Measurements from ENCODE around the gene PRKN. TPM values are rescaled to one million over a fixed set of nuclear protein-coding genes. Genes with fewer than 3 reads are reported as not detected.

The PRKN gene
- total RNA-seq, 4 donors from 2014 or later, result 5.2 to 121 (median 6.9) TPM

DNA sequence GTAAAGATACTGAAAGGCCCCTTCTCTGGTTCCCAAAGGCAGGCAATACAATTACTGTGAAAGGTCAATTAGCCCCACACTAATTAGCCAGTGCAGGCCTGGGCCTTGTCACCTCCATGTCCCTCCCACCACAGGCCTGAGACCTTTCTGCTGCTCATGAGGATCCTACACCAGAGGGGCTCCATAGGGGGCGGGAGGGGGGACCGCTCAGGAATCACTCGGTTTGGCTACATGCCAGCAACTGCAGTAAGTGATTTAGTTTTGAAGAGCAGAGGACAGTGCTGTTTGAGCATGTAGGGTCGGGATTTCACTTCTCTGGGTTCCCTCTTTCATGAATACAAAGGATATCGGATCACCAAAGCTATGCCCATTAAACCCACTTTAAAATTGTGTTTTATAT is 455.6 kb downstream of the PRKN start:
- Histone ChIP-seq H3K4me3 (replicated peaks in 1 of 3) (no peak overlapping the region), H3K4me1 (no peaks in the 10 kb centered on the region), H3K36me3 (no peaks in the 10 kb centered on the region), H3K27me3 (no peaks in the 10 kb centered on the region), H3K9me3 (no peaks in the 10 kb centered on the region), H3K27ac (no peak overlapping the region)
- intact Hi-C loops (cut with DNase I), result no loop called here
- TF ChIP-seq POLR2A (IDR thresholded peaks at IDR 0.05), result no peak
- TF ChIP-seq, protein P1, sequence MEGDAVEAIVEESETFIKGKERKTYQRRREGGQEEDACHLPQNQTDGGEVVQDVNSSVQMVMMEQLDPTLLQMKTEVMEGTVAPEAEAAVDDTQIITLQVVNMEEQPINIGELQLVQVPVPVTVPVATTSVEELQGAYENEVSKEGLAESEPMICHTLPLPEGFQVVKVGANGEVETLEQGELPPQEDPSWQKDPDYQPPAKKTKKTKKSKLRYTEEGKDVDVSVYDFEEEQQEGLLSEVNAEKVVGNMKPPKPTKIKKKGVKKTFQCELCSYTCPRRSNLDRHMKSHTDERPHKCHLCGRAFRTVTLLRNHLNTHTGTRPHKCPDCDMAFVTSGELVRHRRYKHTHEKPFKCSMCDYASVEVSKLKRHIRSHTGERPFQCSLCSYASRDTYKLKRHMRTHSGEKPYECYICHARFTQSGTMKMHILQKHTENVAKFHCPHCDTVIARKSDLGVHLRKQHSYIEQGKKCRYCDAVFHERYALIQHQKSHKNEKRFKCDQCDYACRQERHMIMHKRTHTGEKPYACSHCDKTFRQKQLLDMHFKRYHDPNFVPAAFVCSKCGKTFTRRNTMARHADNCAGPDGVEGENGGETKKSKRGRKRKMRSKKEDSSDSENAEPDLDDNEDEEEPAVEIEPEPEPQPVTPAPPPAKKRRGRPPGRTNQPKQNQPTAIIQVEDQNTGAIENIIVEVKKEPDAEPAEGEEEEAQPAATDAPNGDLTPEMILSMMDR (IDR thresholded peaks at IDR 0.05), result no peak
- no peak for DNase-seq
- 67 to 71% methylated on average over 5 of the region's 5 CpGs for WGBS, 2 donors

DNA sequence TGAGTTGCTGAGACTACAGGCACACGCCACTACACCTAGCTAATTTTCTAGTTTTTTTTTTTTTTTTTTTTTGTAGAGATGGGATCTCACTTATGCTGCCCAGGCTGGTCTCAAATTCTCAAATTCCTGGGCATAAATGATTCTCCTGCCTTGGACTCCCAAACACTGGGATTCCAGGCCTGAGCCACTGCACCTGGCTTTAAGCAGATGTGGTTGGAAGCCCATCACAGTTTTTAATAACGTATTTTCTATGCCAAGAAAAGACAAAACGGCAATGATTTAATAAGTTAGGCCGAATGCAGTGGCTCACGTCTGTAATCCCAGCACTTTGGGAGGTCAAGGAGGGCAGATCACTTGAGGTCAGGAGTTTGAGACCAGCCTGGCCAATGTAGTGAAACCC is 456.6 kb downstream of the PRKN start:
- Histone ChIP-seq H3K36me3 (no peaks in the 10 kb centered on the region), H3K4me1 (no peaks in the 10 kb centered on the region), H3K4me3 (replicated peaks in 1 of 3) (no peak overlapping the region), H3K9me3 (no peaks in the 10 kb centered on the region), H3K27me3 (no peaks in the 10 kb centered on the region), H3K27ac (no peak overlapping the region)
- TF ChIP-seq POLR2A (IDR thresholded peaks at IDR 0.05), result no peak
- TF ChIP-seq, protein P1 (IDR thresholded peaks at IDR 0.05), result no peak
- no peak for DNase-seq
- 93 to 95% methylated on average over 5 of the region's 5 CpGs for WGBS, 2 donors
- intact Hi-C loops (cut with DNase I), result no loop called here

DNA sequence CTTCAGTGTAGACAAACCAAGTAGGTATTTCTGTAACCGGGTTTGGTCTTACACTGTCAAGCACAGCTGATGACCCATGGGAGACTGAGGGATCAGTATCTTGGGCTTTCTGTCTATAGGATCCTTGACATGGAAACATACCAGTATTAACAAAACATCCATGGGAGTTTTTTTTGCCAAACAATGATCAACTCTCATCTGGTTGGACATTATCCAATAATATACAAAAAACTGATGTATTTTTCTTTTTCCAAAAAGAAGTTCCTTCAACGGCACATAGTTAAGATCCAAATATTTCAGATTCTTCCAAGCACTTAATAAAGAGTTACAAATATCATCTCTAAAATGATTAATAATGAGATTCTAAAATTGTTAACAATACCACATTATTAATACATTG is 459.9 kb downstream of the PRKN start:
- Histone ChIP-seq H3K4me1 (no peaks in the 10 kb centered on the region), H3K9me3 (no peaks in the 10 kb centered on the region), H3K36me3 (no peaks in the 10 kb centered on the region), H3K27me3 (no peaks in the 10 kb centered on the region), H3K27ac (no peak overlapping the region), H3K4me3 (replicated peaks in 1 of 3) (no peak overlapping the region)
- TF ChIP-seq POLR2A (IDR thresholded peaks at IDR 0.05), result no peak
- TF ChIP-seq, protein P1 (IDR thresholded peaks at IDR 0.05), result no peak
- DNase-seq, result no peak
- intact Hi-C loops (cut with DNase I), result no loop called here
- WGBS, 2 donors, result 76 to 78% methylated on average over 2 of the region's 2 CpGs

DNA sequence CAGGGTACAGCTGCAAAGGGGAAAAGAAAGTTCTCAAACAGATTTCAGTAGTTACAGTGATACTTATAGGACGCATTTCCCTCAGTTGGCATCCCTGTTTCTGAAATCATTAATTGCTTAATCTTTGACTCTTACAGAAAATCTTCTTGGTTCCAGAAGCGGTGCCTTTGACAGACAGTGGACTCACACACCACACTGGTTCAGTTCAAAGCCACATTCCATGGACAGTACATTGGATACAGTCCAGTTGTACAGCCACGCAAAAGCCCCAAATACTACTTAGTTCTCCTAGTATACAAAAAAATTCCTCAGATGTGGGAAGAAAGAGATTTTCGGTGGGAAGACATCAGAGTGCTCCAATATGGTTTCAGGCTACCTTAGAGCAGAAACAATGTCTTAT is 460.4 kb downstream of the PRKN start:
- intact Hi-C loops (cut with DNase I), result no loop called here
- WGBS, 2 donors, result 81 to 85% methylated on average over 4 of the region's 4 CpGs
- Histone ChIP-seq H3K4me3 (replicated peaks in 1 of 3) (no peak overlapping the region), H3K27me3 (no peaks in the 10 kb centered on the region), H3K36me3 (no peaks in the 10 kb centered on the region), H3K27ac (no peak overlapping the region), H3K9me3 (no peaks in the 10 kb centered on the region), H3K4me1 (no peaks in the 10 kb centered on the region)
- DNase-seq, result no peak
- TF ChIP-seq, protein P1 (IDR thresholded peaks at IDR 0.05), result no peak
- TF ChIP-seq POLR2A (IDR thresholded peaks at IDR 0.05), result no peak

DNA sequence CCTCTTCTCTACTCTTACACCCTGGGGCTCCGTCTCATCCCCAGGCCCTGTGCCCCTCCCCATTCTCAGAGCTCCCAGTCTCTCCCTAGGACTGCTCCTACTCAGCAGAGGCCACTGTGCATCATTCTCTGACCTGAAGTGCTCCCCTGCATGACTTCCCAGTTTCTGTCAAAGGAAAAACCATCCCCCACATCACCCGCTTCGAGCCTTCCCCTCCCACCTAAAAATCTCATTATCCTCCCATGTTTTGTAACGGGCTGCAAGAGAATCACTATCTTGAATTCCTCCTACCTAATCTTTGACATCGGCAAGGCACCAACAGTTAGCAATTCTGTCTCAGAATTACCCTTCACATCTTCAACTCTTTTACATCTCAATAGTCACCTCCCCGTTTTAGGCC is 463.0 kb downstream of the PRKN start:
- Histone ChIP-seq H3K27me3 (no peaks in the 10 kb centered on the region), H3K27ac (no peak overlapping the region), H3K9me3 (no peaks in the 10 kb centered on the region), H3K4me3 (replicated peaks in 1 of 3) (no peak overlapping the region), H3K36me3 (no peaks in the 10 kb centered on the region), H3K4me1 (no peaks in the 10 kb centered on the region)
- intact Hi-C loops (cut with DNase I), result no loop called here
- 88% methylated on average over 6 of the region's 6 CpGs for WGBS, 2 donors
- no peak for TF ChIP-seq POLR2A (IDR thresholded peaks at IDR 0.05)
- TF ChIP-seq, protein P1 (IDR thresholded peaks at IDR 0.05), result no peak
- DNase-seq, result no peak

All from thyroid gland (tissue), 4 donors.